Upper lobe of left lung (tissue), 4 donors: Measurements from ENCODE around the gene SNX15.

Source experiments
- POLR2A ChIP-seq, 4 donors: fragments of 450-650 bp; IDR thresholded peaks; one replicate each; pipeline ENCODE4 v1.5.1; 2016 to 2017; ENCODE audit warnings: antibody characterized with exemption in 4 of 4, mild to moderate bottlenecking in 2 of 4
- TF ChIP-seq, protein P1 (sequence below), 6 experiments: fragments of 450-650 bp in 4 of 6; fragments of 200-600 bp in 2 of 6; sonication (generic) in 2 of 6; IDR thresholded peaks; one replicate each; pipeline ENCODE4 v1.5.1; 2016 to 2019; ENCODE audit warnings: antibody characterized with exemption in 6 of 6

DNA sequence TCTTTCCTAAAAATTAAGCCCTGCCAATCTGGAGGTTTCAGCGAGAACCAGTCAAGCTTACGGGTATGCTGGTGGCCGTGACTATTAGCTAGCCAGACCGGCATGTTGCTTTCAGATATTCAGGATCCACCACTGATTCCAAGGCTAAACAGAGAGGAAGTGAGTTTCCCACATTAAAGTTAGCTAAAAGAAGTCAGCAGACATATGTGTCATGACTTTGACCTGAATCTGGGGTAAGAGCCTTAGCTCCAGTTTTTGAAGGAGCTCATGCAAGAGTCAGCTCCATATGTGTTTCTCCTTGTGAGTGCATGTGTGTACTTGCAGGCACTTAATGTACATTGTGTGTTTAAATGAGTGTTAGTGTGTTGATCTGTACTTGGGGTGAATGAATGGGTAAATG lies 58.2 kb downstream of the SNX15 start:
- TF ChIP-seq, protein P1, sequence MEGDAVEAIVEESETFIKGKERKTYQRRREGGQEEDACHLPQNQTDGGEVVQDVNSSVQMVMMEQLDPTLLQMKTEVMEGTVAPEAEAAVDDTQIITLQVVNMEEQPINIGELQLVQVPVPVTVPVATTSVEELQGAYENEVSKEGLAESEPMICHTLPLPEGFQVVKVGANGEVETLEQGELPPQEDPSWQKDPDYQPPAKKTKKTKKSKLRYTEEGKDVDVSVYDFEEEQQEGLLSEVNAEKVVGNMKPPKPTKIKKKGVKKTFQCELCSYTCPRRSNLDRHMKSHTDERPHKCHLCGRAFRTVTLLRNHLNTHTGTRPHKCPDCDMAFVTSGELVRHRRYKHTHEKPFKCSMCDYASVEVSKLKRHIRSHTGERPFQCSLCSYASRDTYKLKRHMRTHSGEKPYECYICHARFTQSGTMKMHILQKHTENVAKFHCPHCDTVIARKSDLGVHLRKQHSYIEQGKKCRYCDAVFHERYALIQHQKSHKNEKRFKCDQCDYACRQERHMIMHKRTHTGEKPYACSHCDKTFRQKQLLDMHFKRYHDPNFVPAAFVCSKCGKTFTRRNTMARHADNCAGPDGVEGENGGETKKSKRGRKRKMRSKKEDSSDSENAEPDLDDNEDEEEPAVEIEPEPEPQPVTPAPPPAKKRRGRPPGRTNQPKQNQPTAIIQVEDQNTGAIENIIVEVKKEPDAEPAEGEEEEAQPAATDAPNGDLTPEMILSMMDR (IDR thresholded peaks at IDR 0.05), result no peak
- TF ChIP-seq POLR2A (IDR thresholded peaks at IDR 0.05), result no peak
